Astrocyte of the spinal cord (primary cell): ENCODE measurements around the gene IGFBP6.

Experiments
- DNase-seq: peaks from one replicate; pipeline ENCODE4 v3.0.0; 2011; ENCODE audit warnings: low read depth, low spot score
- H3K4me3 ChIP-seq: 2 replicates; pipeline ENCODE4 v1.5.1; 2011; ENCODE audit warnings: low read depth, mild to moderate bottlenecking, low read length, moderate library complexity
- in situ Hi-C: cut with HindIII; loops from 2 replicates; pipeline ENCODE4 v1.10.0; 2017; ENCODE audit warnings: low sequenced_read_pairs
- TF ChIP-seq, protein P1 (sequence below): IDR thresholded peaks from 2 replicates; pipeline ENCODE4 v1.5.1; 2012; ENCODE audit warnings: low read depth, mild to moderate bottlenecking, low read length, inconsistent platforms

The IGFBP6 gene

DNA sequence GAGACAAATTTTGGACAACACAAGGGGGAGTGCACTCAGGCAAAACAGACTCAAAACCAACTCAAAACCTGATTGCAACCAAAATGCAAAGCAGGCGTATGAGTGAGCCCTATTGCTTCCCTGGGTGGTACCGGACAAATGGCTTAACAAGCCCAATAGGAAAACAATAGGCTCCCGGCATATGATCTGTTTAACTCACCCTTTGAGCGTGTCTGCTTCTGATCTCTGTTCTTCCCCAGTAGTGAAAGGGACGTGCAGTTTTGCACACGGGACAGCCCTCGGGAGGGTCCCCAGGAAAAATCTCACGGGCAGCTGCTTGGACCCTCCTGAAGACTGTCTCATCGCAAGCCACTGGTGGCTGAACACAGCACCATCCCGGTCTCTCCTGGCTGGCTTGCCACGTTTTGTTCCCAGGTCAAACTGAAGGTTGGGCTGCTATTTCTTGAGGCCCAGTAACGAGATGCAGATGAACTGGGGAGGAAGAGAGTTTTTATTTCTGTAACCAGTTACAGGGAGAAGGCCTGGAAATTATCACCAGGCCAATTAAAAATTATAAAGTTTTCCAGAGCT lies 15.8 kb downstream of the IGFBP6 start:
- no peak for DNase-seq
- in situ Hi-C loops, result no loop called here
- TF ChIP-seq, protein P1, sequence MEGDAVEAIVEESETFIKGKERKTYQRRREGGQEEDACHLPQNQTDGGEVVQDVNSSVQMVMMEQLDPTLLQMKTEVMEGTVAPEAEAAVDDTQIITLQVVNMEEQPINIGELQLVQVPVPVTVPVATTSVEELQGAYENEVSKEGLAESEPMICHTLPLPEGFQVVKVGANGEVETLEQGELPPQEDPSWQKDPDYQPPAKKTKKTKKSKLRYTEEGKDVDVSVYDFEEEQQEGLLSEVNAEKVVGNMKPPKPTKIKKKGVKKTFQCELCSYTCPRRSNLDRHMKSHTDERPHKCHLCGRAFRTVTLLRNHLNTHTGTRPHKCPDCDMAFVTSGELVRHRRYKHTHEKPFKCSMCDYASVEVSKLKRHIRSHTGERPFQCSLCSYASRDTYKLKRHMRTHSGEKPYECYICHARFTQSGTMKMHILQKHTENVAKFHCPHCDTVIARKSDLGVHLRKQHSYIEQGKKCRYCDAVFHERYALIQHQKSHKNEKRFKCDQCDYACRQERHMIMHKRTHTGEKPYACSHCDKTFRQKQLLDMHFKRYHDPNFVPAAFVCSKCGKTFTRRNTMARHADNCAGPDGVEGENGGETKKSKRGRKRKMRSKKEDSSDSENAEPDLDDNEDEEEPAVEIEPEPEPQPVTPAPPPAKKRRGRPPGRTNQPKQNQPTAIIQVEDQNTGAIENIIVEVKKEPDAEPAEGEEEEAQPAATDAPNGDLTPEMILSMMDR, result no peak
- no peak overlapping the region for H3K4me3 ChIP-seq

GRCh38 chr12:53113951-53114350 lies 16.5 kb downstream of the IGFBP6 start:
- TF ChIP-seq, protein P1, result no peak
- no peak for DNase-seq
- in situ Hi-C loops, result no loop called here
- no peak overlapping the region for H3K4me3 ChIP-seq

- no peak for DNase-seq
- TF ChIP-seq, protein P1, result no peak
- in situ Hi-C loops, result no loop called here
- H3K4me3 ChIP-seq, result no peak overlapping the region
These were observed 17.8 kb downstream of the IGFBP6 start for GRCh38 chr12:53115112-53115890.

DNA sequence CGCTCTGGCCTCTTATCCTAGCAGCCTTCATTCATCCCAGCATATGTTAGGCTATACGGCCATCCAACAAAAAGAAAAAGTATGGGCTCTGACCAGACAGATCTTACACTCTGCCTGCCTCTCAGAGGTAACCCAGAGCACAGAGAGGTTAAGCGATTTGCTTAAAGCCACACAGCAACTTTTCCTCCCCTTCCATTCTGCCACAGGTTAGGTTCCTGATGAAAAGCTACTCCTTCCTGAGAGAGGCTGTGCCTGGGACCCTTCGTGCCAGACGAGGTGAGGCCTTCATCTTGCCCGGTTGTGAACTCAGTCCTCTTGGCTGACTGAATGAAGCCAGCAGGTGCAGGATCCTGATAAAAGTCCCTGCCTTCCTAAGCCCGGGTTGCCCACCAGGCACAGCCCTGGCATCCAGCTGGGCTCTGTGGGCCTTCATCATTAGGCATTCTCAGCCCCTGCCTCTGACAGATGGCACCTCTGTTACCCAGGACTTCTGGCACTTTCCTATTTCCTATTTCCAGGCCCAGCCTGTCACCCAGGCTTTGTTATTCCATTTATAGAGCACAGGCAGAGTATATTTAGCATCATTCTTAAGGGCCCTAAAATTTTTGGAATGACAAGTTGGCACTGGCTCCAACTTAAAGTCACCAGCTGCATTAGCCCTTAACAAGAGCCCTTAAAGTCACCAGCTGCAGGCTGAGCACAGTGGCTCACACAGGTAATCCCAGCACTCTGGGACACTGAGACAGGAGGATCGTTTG lies 18.6 kb downstream of the IGFBP6 start:
- in situ Hi-C loops, result no loop called here
- no peak for DNase-seq
- TF ChIP-seq, protein P1, result no peak
- no peak overlapping the region for H3K4me3 ChIP-seq

DNA sequence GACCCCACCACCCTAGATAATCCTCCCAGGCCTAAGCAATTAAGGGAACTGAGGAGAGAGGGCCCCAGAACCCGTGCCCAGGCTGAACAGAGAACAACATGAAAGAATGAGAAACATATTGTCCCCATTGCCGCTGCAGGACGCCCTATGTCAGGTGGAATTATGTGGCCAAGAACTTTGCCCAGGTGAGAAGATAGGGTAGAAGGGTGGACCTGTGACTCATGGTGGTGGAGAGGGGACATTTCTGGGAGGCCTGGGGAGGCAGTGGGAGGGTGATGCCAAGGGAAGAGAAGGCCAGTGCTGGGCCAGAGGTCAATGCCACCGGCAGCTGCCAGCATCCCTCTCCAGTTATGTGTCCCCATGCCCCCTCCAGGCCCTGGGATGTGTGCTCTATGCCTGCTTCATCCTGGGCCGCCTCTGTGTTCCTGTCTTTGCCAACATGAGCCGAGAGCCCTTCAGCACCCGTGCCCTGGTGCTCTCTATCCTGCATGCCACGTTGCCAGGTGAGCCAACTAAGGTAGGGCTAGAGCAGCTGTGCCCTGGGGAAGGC lies 21.4 kb downstream of the IGFBP6 start:
- no peak overlapping the region for H3K4me3 ChIP-seq
- in situ Hi-C loops, result no loop called here
- TF ChIP-seq, protein P1, result no peak
- no peak for DNase-seq

DNA sequence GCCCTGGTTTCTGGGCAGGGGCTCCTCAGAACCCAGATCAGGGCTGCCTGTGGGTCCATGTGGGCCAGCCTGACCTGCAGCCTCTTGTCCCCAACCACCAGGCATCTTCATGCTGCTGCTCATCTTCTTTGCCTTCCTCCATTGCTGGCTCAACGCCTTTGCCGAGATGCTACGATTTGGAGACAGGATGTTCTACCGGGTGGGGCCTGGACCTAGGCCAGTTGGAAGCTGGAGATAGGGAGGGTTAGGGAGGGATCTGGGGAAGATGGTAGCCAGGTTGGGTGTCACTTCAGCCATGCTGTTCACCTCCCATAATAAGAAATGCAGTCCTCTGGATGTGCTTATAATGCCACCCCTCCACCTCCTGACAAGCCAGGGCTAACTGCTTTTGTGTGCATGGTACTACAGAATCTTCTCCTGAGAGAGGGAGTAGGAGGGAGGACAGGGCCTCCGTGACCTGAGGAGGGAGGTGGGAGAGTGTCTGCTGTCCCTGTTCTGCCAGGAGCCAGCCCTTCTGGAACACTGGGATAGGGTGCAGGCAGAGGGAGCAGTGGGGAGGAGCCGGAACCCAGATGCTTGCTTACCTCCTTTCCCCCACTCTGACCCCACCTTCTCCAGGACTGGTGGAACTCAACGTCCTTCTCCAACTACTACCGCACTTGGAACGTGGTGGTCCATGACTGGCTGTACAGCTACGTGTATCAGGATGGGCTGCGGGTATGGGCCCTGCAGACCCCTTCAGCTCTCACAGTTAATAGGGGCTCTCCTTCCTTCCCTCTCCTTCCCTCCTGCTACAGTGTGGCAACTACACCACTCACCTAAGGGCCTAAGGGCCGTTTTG lies 23.4 kb downstream of the IGFBP6 start:
- in situ Hi-C loops, result no loop called here
- no peak for DNase-seq
- TF ChIP-seq, protein P1, result no peak
- H3K4me3 ChIP-seq, result no peak overlapping the region
